GM12892 (cell line): ENCODE results near the gene FAM237A.
A peak's percentile ranks its signal among the peaks of the same experiment; 100 is the strongest.

ENCODE experiments used
- DNase-seq: peaks from one replicate; pipeline ENCODE4 v3.0.0; 2011; ENCODE audit not compliant: insufficient read length
- FAIRE-seq: peaks from 2 replicates; lab custom pipeline; 2011; peaks lifted over from hg19 to GRCh38; lab: Jason Lieb, UNC
- POLR2A ChIP-seq: IDR thresholded peaks from 2 replicates; pipeline ENCODE4 v1.6.1; 2011; ENCODE audit warnings: low read depth, low read length, control low read depth
- POLR2AphosphoS5 ChIP-seq: IDR thresholded peaks from 2 replicates; pipeline ENCODE4 v1.6.1; 2011; ENCODE audit warnings: low read depth, low read length, control low read depth
- TAF1 ChIP-seq: IDR thresholded peaks from 2 replicates; pipeline ENCODE4 v1.6.1; 2011; ENCODE audit warnings: low read depth, mild to moderate bottlenecking, control low read depth, low read length, borderline replicate concordance

FAM237A gene

DNA sequence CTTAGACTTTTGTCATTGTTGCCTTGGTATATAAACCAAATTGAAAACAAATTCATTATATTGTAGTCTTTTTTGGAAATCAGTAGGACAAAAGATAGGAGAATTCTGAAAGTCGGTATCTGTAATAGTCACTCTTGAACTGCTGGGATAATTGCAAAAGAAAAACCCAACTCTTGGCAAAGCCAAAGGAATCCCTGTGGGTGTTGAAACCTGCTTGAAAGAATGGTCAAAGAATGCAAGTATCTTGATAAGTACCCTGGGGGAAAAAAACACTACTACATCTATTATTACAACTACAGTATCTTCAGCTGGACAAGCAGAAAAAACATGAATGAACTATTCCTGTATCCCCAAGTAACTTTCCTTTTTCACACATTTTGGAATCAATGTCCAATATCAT lies 7.3 kb upstream of the FAM237A start:
- no peak for FAIRE-seq
- DNase-seq, result no peak
- TF ChIP-seq POLR2A, result no peak
- TF ChIP-seq POLR2AphosphoS5, result no peak
- no peak for TF ChIP-seq TAF1

DNA sequence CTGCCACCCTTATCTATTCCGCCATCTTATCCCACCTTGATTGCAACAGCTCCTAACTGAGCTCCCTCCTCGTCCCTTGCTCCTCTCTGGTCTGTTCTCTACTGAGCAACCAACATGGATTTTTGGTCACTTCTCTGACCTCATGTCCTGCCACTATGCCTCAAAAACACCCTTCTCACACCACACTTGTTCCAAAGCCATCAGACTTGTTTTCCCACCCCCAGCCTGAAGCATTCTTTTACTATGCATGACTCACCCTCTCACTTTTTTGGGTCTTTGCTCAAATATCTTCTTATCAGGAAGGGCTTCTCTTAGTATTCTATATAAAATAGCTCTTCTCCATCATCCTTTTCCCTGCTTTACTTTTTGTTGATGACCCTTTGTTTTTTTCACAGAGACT lies 2.7 kb upstream of the FAM237A start:
- FAIRE-seq, result no peak

GRCh38 chr2:206641226-206641625 lies 1.1 kb upstream of the FAM237A start:
- DNase-seq (no peak), FAIRE-seq (no peak)
- TF ChIP-seq POLR2A (no peak), TAF1 (no peak)

More for the DNA sequence above, 2.7 kb upstream of the FAM237A start:
- TF ChIP-seq TAF1, result no peak
- no peak for TF ChIP-seq POLR2A
- TF ChIP-seq POLR2AphosphoS5, result no peak
- DNase-seq, result no peak

DNA sequence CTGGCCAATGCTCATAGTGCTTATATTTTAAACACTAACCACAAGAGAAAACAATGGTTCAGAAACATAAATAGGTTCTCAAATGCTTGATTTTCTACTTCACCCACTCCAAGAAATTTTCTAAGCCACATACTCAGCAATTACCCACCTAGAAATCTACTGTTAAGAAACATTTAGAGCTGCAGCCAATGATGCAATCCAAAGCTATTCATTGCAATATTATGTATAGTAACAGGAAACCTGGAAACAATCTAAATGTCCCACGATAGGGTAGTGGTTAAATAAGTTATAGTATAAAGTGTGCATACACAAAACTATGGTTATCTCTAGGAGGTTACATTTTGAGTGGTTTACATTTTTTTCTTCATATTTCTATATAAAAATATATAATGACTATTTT lies 5.7 kb downstream of the FAM237A start:
- no peak for FAIRE-seq
- no peak for DNase-seq
- no peak for TF ChIP-seq POLR2AphosphoS5
- TF ChIP-seq TAF1, result no peak
- TF ChIP-seq POLR2A, result no peak

- no peak for FAIRE-seq
- TF ChIP-seq POLR2A (no peak), TAF1 (no peak), POLR2AphosphoS5 (no peak)
- no peak for DNase-seq
Measured at GRCh38 chr2:206657087-206657486, 14.8 kb downstream of the FAM237A start.

DNA sequence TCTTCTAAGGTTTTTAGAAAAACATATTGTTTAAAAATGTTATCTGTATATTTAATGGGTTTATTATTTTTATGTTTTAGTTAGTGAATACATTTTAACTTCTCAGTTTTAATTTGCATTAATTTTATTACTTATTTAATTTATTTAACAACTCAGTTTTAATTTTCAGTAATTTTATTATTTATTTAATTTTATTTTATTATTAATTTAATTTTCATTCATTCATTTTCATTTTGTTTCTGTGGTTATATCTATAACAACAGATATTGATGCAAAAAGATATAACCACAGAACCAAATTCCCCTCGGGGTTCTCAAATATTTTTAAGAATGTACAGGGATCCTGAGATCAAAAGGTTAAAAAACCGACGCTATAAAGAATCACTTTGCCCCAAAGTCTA lies 23.0 kb downstream of the FAM237A start:
- no peak for TF ChIP-seq POLR2AphosphoS5
- DNase-seq (no peak), FAIRE-seq (no peak)

GRCh38 chr2:206670531-206671319 lies 28.4 kb downstream of the FAM237A start:
- no peak for TF ChIP-seq POLR2A
- TF ChIP-seq TAF1, result no peak
- TF ChIP-seq POLR2AphosphoS5, result no peak
- DNase-seq, result no peak
- FAIRE-seq, result peak; percentile 68

GRCh38 chr2:206683546-206683945 lies 41.3 kb downstream of the FAM237A start:
- DNase-seq, result no peak
- no peak for FAIRE-seq
- no peak for TF ChIP-seq POLR2AphosphoS5
- no peak for TF ChIP-seq POLR2A
- TF ChIP-seq TAF1, result no peak

DNA sequence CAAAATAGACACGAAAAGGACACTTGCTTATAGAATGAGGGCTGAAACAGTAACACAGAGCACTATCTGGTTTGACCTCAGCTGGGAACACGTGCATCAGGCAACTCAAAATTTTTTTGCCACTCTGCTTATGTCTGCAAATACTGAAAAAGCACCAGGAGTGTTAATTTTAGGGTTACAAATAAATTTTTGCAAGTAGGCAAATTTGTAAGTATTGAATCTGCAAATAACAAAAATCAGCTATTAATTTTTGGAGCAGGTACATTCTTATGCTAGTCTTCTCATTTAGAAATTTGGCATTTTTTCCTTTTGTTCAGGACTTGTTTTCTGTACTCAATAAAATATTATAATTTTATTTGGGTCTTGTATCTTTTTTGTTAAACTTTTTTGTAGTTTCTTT lies 46.2 kb downstream of the FAM237A start:
- FAIRE-seq, result no peak
- TF ChIP-seq POLR2A, result no peak
- DNase-seq, result no peak

GRCh38 chr2:206688990-206689389 lies 46.7 kb downstream of the FAM237A start:
- FAIRE-seq (no peak), DNase-seq (no peak)
- TF ChIP-seq POLR2AphosphoS5 (no peak), TAF1 (no peak), POLR2A (no peak)

DNA sequence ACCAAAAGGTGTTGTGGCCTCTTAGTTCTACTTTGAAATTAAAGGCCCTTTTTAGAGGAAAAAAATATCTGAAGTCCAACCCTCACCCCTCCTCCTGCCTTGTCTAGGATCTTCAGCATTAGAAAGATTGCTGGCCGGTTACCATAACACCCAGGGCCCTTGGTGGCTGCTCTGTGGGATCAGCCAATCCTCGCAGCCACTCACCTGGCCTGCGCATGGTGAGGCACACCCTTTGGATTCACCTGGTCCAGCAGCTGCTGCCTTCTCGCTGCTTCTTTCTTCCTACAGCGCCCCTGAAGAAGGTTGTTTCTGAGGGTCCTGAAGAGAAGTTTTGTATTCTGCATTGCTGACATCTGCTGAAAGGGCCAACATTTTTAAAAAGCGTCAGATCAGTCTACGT lies 50.7 kb downstream of the FAM237A start:
- TF ChIP-seq POLR2AphosphoS5 (no peak), TAF1 (no peak), POLR2A (no peak)
- DNase-seq (no peak), FAIRE-seq (no peak)

DNA sequence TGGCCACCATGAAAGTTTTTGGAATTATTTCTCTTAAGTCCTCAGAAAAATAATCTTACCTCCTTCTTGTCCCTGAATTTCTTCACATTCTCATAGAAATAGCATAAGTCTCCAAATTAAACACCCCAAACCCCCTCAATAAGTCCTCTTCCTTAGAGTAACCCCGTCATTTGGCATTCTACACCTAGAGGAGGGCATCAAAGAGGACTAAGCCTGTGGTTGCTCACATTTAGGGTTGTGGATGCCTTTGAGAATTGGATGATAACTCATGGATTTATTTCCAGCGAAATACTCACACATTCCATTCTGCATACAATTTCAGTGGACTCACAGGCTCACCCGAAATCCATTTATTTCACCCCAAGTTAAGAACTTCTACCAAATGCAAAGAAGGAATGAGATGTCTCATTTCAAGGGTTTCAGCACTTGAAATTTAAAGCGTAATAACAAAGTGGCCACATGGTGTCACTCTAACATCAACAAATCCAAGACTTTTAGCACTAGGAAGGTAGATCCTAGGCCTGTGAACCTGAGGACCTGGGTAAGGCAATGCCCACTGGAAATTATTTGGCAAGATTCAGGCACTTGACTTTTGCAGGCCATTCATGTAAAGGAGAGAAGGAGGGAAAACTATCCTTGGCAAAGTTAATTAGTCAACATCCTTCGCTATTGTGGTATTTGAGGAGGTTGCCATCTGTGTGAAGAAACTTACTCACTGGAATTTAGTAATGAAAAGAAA lies 51.3 kb downstream of the FAM237A start:
- TF ChIP-seq TAF1 (no peak), POLR2A (no peak), POLR2AphosphoS5 (no peak)
- no peak for DNase-seq
- peak; percentile 96 for FAIRE-seq
